HG03280 (cell line): ENCODE measurements around the gene SLC10A7.

Experiments used
- ATAC-seq: cut with Tn5 transposase; IDR thresholded peaks from one replicate; pipeline ENCODE4 v1.9.1; 2021; ENCODE audit warnings: mild to moderate bottlenecking, moderate library complexity; ENCODE audit not compliant: unreplicated experiment

SLC10A7 gene

DNA sequence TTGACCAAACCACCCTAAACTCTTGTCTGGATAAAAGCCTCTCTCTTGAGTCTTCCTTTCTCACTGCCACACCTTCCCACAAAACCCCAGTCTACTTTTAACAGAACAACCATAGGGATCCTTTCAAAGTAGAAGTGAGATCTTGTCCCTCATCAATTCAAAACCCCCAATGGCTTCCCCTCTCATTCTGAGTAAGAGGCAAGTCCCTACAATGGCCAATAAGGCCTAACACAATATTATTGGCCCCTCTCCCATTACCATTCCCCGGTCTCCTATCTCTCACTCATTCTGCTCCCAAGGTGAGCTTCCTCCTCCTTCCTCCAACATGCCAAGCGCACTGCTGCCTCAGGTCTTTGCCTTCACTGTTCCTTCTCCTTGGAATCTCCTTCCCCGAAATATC is 250.3 kb downstream of the SLC10A7 start:
- no peak for ATAC-seq

DNA sequence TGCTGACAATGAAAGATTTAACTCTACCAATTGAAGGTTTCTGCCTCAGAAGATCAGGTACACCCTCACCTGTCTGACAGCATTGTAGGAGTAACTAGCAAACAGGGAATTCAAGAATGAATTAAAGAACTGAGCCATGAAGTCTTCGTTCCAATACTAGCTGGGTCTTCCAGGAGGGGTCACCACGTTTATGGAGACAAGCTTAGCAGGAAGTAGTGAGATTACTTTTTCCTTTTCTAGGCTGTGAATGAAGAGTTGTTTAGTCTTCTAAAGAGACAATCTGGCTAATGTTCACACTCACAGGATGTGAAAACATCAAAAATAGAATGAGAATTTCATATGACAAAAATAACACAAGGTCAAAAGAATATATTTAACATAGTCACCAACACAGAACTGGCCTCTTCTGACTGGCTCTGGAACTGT is 252.5 kb downstream of the SLC10A7 start:
- ATAC-seq, result peak; percentile 56

- ATAC-seq, result no peak
Observed at GRCh38 chr4:146267826-146268225, 253.9 kb downstream of the SLC10A7 start.

- ATAC-seq, result no peak
Observed at GRCh38 chr4:146265950-146266490, 255.7 kb downstream of the SLC10A7 start.

DNA sequence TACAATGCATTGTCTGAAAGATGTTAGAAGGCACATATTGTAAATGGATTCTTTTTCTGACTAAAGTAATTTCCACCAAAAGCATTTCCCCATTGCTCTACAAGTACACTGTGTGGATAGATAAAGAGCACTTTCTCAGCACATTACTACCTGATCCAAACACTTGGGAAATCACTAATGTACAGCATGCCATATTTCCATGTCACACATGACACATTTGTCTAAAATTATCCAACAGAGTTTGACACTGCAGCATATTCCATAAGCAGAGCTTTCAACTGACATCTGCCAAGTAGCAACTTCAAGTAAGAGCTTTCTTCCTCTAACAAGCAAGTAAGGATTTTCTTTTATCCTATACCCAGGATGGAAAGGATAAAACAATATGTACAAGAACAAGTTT is 257.9 kb downstream of the SLC10A7 start:
- no peak for ATAC-seq

DNA sequence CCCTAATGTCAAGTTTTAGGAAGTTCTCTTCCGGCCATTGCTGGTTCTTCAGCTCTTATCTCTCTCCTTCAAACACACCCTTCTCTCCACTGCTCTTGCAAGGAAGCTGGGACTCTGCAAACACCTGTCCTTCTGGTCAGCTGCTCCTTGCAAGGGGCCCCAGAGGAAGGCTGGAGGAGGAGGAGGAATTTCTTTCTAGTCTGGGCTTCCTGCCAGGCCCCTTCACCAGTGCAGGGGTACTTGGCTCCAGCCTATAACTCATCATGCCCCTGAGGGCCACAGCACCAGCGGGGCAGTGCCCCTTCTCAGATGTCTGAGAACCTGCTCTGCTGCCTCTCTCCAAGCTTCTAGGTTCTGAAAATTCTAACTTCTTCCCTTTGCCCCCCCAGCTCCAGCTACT is 260.7 kb downstream of the SLC10A7 start:
- ATAC-seq, result no peak

GRCh38 chr4:146260521-146260920 is 261.2 kb downstream of the SLC10A7 start:
- no peak for ATAC-seq

GRCh38 chr4:146257511-146257910 is 264.2 kb downstream of the SLC10A7 start:
- no peak for ATAC-seq

GRCh38 chr4:146256328-146256727 is 265.4 kb downstream of the SLC10A7 start:
- no peak for ATAC-seq

- no peak for ATAC-seq
Observed at GRCh38 chr4:146255874-146256273, 265.9 kb downstream of the SLC10A7 start.

DNA sequence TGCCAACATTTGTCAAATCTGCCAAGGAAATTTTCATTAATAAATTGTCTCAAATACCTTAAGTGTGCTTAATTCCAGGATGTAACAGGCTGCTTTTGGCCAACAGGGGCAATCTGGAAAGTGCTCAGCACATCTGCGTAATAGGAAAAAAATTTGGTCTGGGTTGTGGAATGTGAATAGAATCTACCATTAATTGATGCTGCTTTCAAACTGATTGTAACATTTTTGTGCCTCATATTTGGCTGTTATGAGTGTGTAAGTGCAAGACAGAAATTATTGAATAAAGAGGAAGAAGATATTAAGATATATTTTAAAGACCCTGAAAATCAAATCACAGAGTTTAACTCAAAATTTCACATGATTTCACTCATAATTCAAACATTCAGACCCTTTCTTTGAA is 266.3 kb downstream of the SLC10A7 start:
- no peak for ATAC-seq

- ATAC-seq, result no peak
Observed at GRCh38 chr4:146252969-146253611, 268.6 kb downstream of the SLC10A7 start.

DNA sequence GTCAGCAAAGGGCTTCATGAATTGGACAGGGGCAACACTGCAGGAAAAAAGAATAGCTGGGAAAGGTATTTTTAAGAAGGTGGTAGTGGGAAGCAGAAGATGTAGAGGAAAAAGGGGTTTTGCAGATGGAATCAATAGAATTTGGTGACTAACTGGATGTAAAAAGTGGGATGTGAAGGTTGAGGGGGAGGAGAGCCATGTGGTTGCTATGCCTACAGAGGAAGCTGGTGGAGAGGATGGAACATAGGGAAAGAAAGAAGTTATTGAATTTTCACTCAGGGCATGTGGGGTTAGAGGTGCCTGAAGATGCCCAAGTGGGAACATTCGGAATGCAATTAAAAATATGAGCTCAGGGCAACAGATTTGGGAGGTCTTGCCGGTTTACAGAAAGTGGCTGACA is 274.4 kb downstream of the SLC10A7 start:
- ATAC-seq, result no peak

DNA sequence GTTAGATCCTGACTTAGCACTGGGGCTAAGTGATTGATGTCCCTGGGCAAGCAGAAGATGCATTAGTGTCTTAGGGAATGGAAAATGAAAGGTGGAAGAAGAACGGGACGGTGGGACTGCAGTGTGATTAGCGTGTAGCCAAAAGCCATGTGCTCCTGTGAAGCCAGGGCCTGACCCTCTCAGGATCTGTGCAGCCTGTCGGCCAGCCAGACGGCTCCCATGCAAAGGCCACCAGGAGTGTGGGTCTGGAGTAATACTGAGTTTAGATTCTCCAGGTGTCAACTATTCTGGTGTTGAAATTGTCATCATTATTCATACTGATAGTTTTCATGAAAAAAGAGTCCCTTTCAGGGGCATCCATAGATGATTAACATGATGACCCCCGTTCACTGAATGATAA is 275.4 kb downstream of the SLC10A7 start:
- no peak for ATAC-seq

DNA sequence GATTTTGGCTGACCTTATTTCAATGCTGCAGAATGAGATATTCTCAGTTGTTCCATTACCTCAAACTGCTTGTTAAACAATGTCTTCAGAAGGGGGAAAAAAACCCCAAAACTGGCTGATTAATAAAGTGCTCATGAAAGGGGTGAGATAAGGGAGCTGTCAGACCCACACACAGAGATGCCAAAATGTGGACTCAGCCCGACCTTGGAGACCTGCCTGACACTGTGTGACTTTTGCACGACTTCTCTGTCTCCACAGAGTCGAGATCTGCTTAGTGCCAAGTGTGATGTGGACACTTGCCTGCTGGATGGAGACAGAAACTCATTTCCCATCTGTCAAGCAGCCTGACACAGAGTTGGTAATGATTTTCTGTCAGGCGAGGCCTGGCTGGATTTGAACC is 275.9 kb downstream of the SLC10A7 start:
- ATAC-seq, result no peak

GRCh38 chr4:146245246-146245645 is 276.5 kb downstream of the SLC10A7 start:
- no peak for ATAC-seq

GRCh38 chr4:146244496-146244895 is 277.2 kb downstream of the SLC10A7 start:
- ATAC-seq, result no peak

- ATAC-seq, result no peak
Observed at GRCh38 chr4:146243883-146244277, 277.9 kb downstream of the SLC10A7 start.

- peak; percentile 83 for ATAC-seq
Observed at GRCh38 chr4:146243141-146243882, 278.4 kb downstream of the SLC10A7 start.

- no peak for ATAC-seq
Observed at GRCh38 chr4:146238107-146238506, 283.6 kb downstream of the SLC10A7 start.

GRCh38 chr4:146237092-146237491 is 284.6 kb downstream of the SLC10A7 start:
- ATAC-seq, result no peak

DNA sequence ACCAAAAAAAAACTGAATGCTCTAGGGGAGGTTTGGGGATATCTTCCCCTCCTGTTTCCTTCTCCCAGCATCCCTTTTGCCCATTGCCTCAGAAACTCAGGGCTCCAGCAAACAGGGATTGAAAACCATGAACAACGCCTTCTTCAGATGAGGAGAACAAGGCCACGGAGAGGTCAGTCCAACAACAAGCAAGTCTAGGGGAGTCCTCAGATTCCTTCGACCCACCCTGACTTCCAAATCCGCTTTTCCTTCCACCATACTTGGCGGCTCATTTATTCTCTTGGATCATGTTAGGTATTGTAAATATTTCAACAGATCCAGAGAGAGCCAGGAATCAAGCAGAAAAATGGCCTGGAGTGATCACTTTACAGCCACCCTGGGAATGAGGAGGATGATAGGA is 285.5 kb downstream of the SLC10A7 start:
- ATAC-seq, result no peak
